Heart left ventricle (tissue), 16 donors: ENCODE measurements around the gene KCNJ16. TPM values are rescaled to one million over a fixed set of nuclear protein-coding genes. Genes with fewer than 3 reads are reported as not detected.
A peak's percentile ranks its signal among the peaks of the same experiment; 100 is the strongest.

Experiments used
- ATAC-seq, 4 donors: fragments of 200-7000 bp; cut with Tn5 transposase; one replicate each; pipeline ENCODE4 v1.9.1; 2020 to 2022; ENCODE audit warnings: moderate library complexity in 4 of 4, mild to moderate bottlenecking in 3 of 4, moderate number of reproducible peaks in 1 of 4
- DNase-seq, 5 donors: peaks; one replicate each; pipeline ENCODE4 v3.0.0-alpha.2; 2020
- H3K27ac ChIP-seq, 12 donors: fragments of 200-600 bp; sonication (generic) in 4 of 12; one replicate each; pipeline versions ENCODE4 v1.5.0 to v1.8.0; 2016 to 2022; ENCODE audit warnings: mild to moderate bottlenecking in 2 of 12
- H3K27me3 ChIP-seq, 9 donors: fragments of 200-600 bp; sonication (generic) in 2 of 9; one replicate each; pipeline versions ENCODE4 v1.5.1 to v1.8.0; 2016 to 2022; ENCODE audit warnings: mild to moderate bottlenecking in 3 of 9
- H3K36me3 ChIP-seq, 9 donors: fragments of 200-600 bp; sonication (generic) in 2 of 9; one replicate each; pipeline versions ENCODE4 v1.5.0 to v1.8.0; 2018 to 2022; ENCODE audit warnings: mild to moderate bottlenecking in 2 of 9
- H3K4me1 ChIP-seq, 12 donors: fragments of 200-600 bp; sonication (generic) in 4 of 12; one replicate each; pipeline versions ENCODE4 v1.5.0 to v1.8.0; 2016 to 2022; ENCODE audit warnings: mild to moderate bottlenecking in 3 of 12
- H3K4me3 ChIP-seq, 12 donors: fragments of 200-600 bp; sonication (generic) in 4 of 12; one replicate each; pipeline versions ENCODE4 v1.5.0 to v1.8.0; 2017 to 2022; ENCODE audit warnings: mild to moderate bottlenecking in 9 of 12, moderate library complexity in 4 of 12
- H3K9me3 ChIP-seq, 12 donors: fragments of 200-600 bp; sonication (generic) in 4 of 12; one replicate each; pipeline versions ENCODE4 v1.5.0 to v1.8.0; 2016 to 2022; ENCODE audit warnings: mild to moderate bottlenecking in 1 of 12
- POLR2A ChIP-seq, 2 donors: fragments of 450-650 bp; IDR thresholded peaks; one replicate each; pipeline ENCODE4 v1.6.1; 2017; ENCODE audit warnings: antibody characterized with exemption in 2 of 2, mild to moderate bottlenecking in 2 of 2, moderate library complexity in 2 of 2
- WGBS, 4 donors: extraction: QIAGEN DNeasy Blood & Tissue Kit in 2 of 4; methylation state at CpG; one replicate each; pipeline versions ENCODE4 v1.1.5 to v1.1.7; 2013 to 2018; 5-methylcytosine and 5-hydroxymethylcytosine counted together
- intact Hi-C, 10 donors: fragments of 100-400 bp; cut with DNase I; formaldehyde crosslinking; loops; one replicate each; pipeline versions ENCODE4 v1.11.1 to v1.14.2; 2022
- polyA plus RNA-seq, 2 donors: library from polyadenylated mRNA; stranded (reverse); fragments of 200-250 nt; gene quantifications; one replicate each; pipeline ENCODE4 v1.2.3, GENCODE V29; 2013
- total RNA-seq, 9 donors: library from RNA; depleted of rRNA in 2 of 9; stranded (reverse); fragments of >200 nt in 2 of 9; fragmentation: NEBNext Ultra II Directional in 3 of 9; extraction: Animal tissue kit (Norgen Biotek cat#: 25700) in 3 of 9; gene quantifications; one replicate each; pipeline versions ENCODE4 v1.1.0 to v1.2.4, GENCODE V29; 2016 to 2023
- TF ChIP-seq, protein P1 (sequence below), 12 donors: fragments of 200-600 bp; sonication (generic) in 4 of 12; IDR thresholded peaks; one replicate each; pipeline versions ENCODE4 v1.5.0 to v1.8.0; 2018 to 2022; ENCODE audit warnings: antibody characterized with exemption in 12 of 12, mild to moderate bottlenecking in 5 of 12
- donor health status: ischemic (EF 13 %, LVEDD 7.1; RV severe dilation, severe dysfunction).
- donor health status: healthy with polysubstance abuse.
- donor health status: DM: no; HTN: yes; CAD: no.
- donor health status: DM: no; HTN: no; CAD: no.
- donor health status: ischemic (EF 25% LVEDD 6.9; RV normal size, moderate dysfunction).
- donor health status: ischemic (EF 25% LVEDD 5.7; RV mildly dilated, moderate dysfunction).
- donor health status: healthy.
- donor health status: DM: yes; HTN: yes; CAD: no.
- donor health status: ischemic (EF 35%, LVEDD 5.7; RV mildly dilated, moderate dysfunction).
- donor health status: nonischemic (EF 11% LVEDD 7.7; RV severe dilation, severe dysfunction).
- donor health status: DM: yes; HTN: yes; CAD: no.
- donor health status: PGD.
- donor health status: ischemic (EF 29% LVEDD 5.4; RV normal size, mild dysfunction).
- donor health status: nonischemic (EF 23%, LVEDD 6.1; RV moderate dilation, normal function).

Gene KCNJ16
- total and polyA plus RNA-seq, 11 donors = 0.04 to 0.34 TPM; not detected in 9

DNA sequence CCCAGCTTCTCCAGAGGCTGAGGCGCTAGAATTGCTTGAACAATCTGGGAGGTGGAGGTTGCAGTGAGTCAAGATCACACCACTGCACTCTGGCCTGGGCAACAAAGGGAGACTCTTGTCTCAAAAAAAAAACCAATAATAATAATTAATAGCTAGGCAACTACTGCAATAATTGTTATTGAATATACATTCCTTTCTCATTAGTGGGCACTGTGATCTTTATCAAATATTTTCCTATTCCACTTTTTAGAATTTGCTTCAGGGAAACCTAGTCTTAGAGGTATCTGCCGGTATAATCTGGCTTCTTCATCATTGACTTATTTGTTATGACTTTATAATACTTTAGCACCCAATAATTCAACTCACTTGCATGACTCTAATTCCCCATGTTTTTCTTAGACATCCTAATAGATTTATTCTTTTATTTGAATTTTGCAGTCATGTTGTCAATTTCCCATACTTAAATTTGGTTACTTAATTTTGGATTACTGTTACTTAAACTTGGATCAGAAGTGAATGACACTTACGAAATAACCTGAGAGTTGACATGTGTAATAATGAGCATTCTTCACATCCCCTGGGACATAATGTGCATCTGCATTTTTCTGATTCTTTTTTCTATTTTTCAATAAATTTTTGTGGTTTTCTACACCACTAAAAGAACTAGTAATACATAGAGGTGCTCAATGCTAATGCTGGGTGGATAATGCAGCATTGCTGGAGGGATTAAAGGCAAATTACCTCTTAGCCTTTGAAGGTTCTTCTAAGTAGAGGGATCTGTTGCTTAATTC is 25.0 kb upstream of the KCNJ16 start:
- no peak overlapping the region for H3K4me3 ChIP-seq
- no peak overlapping the region for H3K27ac ChIP-seq
- DNase-seq (no peak), ATAC-seq (no peak)
- intact Hi-C loops = no loop called here
- no peaks in the 10 kb centered on the region for H3K9me3 ChIP-seq
- no peaks in the 10 kb centered on the region for H3K36me3 ChIP-seq
- no peak for TF ChIP-seq POLR2A (IDR thresholded peaks at IDR 0.05)
- TF ChIP-seq, protein P1, sequence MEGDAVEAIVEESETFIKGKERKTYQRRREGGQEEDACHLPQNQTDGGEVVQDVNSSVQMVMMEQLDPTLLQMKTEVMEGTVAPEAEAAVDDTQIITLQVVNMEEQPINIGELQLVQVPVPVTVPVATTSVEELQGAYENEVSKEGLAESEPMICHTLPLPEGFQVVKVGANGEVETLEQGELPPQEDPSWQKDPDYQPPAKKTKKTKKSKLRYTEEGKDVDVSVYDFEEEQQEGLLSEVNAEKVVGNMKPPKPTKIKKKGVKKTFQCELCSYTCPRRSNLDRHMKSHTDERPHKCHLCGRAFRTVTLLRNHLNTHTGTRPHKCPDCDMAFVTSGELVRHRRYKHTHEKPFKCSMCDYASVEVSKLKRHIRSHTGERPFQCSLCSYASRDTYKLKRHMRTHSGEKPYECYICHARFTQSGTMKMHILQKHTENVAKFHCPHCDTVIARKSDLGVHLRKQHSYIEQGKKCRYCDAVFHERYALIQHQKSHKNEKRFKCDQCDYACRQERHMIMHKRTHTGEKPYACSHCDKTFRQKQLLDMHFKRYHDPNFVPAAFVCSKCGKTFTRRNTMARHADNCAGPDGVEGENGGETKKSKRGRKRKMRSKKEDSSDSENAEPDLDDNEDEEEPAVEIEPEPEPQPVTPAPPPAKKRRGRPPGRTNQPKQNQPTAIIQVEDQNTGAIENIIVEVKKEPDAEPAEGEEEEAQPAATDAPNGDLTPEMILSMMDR (IDR thresholded peaks at IDR 0.05) = no peak
- H3K27me3 ChIP-seq = no peaks in the 10 kb centered on the region
- 93 to 94% (median 93%) methylated on average over 3 of the region's 3 CpGs for WGBS, 4 donors
- H3K4me1 ChIP-seq = peaks cover 0 to 16% (median 2%) of the 10 kb centered on the region in 12 donors

DNA sequence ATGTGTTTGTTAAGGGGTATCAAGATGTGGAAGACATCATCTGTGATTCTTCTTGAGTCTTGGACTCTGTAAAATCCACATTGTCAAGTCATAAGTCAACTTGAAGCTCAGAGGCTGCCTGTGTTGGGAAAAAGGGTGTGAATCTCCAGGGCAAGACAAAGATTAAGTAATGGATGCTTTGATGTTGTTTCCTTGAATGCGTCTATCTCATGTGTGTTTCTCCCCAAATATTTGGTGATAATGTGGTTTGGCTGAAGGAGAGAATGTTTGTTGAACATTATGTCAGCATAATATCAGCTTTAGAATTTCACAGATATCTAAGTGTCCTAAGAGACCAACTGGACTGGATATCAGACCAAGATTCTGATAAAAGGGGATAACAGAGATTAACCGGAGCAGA is 24.1 kb upstream of the KCNJ16 start:
- no peak for TF ChIP-seq POLR2A (IDR thresholded peaks at IDR 0.05)
- TF ChIP-seq, protein P1 (IDR thresholded peaks at IDR 0.05) = no peak
- Histone ChIP-seq H3K36me3 (no peaks in the 10 kb centered on the region), H3K27ac (no peak overlapping the region), H3K27me3 (no peaks in the 10 kb centered on the region), H3K4me3 (no peak overlapping the region), H3K4me1 (peaks cover 0 to 16% (median 2%) of the 10 kb centered on the region in 12 donors), H3K9me3 (no peaks in the 10 kb centered on the region)
- intact Hi-C loops = no loop called here
- ATAC-seq (no peak), DNase-seq (no peak)
- 75 to 89% (median 76%) methylated on average over 2 of the region's 2 CpGs for WGBS, 4 donors

DNA sequence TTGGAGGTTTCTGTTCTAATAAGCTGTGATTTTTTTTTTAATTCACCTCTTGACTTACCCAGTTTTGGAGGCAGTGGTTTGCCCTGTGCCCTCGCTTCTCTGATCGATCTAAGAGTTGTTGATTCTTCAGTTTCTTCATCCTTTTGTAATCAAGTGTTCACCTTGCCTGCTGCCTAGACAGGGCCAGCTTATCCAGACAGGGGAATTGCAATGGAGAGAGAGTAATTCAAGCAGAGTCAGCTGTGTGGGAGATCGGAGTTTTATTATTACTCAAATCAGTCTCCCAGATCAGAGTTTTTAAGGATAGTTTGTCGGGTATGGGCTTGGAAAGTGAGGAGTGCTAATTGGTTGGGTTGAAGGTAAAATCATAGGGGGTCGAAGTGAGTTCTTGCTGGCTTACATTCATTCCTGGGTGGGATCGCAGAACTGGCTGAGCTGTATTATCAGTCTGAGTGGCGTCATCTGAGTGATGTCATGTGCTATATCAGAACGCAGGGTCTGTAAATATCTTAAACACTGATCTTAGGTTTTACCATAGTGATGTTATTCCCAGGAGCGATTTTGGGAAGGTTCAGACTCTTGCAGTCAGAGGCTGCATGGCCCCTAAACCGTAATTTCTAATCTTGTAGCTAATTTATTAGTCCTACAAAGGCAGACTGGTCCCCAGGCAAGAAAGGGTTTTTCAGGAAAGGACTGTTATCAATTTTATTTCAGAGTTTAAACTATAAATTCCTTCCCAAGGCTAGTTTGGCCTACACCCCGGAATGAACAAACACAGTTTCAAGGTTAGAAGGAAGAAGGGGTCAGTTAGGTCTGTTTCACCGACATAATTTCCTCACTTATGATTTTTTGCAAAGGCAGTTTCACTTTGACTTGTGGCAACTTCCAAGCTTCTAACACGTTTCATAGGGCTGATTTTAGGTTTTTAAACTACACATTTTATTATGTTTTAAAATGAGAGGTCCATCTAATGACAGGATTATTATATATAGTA is 21.5 kb upstream of the KCNJ16 start:
- TF ChIP-seq POLR2A (IDR thresholded peaks at IDR 0.05) = no peak
- TF ChIP-seq, protein P1 (IDR thresholded peaks at IDR 0.05) = no peak
- ATAC-seq (peak in 3 of 4 donors; percentile 57 to 80 (median 77)), DNase-seq (no peak)
- no peaks in the 10 kb centered on the region for H3K9me3 ChIP-seq
- intact Hi-C loops = no loop called here
- H3K4me3 ChIP-seq = peak overlapping the region in 9 of 12 donors; percentile 7 to 46 (median 32)
- H3K4me1 ChIP-seq = peaks cover 0 to 16% (median 2%) of the 10 kb centered on the region in 12 donors
- 37 to 53% (median 47%) methylated on average over 13 of the region's 13 CpGs for WGBS, 4 donors
- no peaks in the 10 kb centered on the region for H3K36me3 ChIP-seq
- peak overlapping the region in 3 of 12 donors; percentile 17 to 55 (median 48) for H3K27ac ChIP-seq
- H3K27me3 ChIP-seq = no peaks in the 10 kb centered on the region

DNA sequence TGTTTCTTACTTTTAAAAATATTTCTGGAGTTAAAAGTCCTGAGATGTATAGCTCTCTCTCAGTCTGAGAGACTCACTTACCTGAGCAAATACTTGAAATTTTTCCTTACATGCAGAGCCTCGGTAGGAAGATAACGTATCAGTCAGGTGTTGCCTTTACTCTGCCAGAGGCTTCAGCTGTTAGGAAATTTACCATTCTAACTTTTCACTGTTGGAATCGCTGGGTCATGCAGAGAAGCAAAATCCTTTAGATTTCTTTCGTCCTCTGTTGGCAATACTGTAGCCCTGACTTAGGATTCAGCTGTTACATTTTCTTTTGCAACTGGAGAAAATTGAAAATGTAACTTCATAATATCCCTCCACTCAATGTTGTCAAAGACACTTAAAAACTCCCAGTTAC is 20.0 kb upstream of the KCNJ16 start:
- ATAC-seq = no peak
- intact Hi-C loops = no loop called here
- Histone ChIP-seq H3K4me1 (peaks cover 0 to 16% (median 2%) of the 10 kb centered on the region in 12 donors), H3K27me3 (no peaks in the 10 kb centered on the region), H3K27ac (no peak overlapping the region), H3K36me3 (no peaks in the 10 kb centered on the region), H3K9me3 (no peaks in the 10 kb centered on the region), H3K4me3 (no peak overlapping the region)
- 69 to 79% (median 76%) methylated on average over 4 of the region's 4 CpGs for WGBS, 4 donors
- DNase-seq = no peak
- TF ChIP-seq POLR2A (IDR thresholded peaks at IDR 0.05) = no peak
- TF ChIP-seq, protein P1 (IDR thresholded peaks at IDR 0.05) = no peak
